Measurements from ENCODE around the gene ST8SIA5.

GRCh38 chr18:46715062-46715461, 41.8 kb downstream of the ST8SIA5 start:
- no peak for TF ChIP-seq CTCF (conservative IDR thresholded peaks at IDR 0.05)
- no peak for TF ChIP-seq EZH2 (IDR thresholded peaks at IDR 0.05; ENCODE audit: low read depth)

Data from PC-9 (cell line).